Epithelial cell of esophagus (primary cell): ENCODE data around the gene KCNH6.

Experiments
- DNase-seq: peaks from one replicate; pipeline ENCODE4 v3.0.0; 2010; ENCODE audit warnings: low read depth
- H3K4me3 ChIP-seq: 2 replicates; pipeline ENCODE4 v1.5.1; 2011; ENCODE audit warnings: mild to moderate bottlenecking, low read length, control low read depth
- TF ChIP-seq, protein P1 (sequence below): IDR thresholded peaks from 2 replicates; pipeline ENCODE4 v1.5.1; 2011; ENCODE audit warnings: low read depth, mild to moderate bottlenecking, low read length, control low read depth, inconsistent platforms; ENCODE audit not compliant: insufficient read depth; ENCODE audit errors: missing control alignments

KCNH6 gene

DNA sequence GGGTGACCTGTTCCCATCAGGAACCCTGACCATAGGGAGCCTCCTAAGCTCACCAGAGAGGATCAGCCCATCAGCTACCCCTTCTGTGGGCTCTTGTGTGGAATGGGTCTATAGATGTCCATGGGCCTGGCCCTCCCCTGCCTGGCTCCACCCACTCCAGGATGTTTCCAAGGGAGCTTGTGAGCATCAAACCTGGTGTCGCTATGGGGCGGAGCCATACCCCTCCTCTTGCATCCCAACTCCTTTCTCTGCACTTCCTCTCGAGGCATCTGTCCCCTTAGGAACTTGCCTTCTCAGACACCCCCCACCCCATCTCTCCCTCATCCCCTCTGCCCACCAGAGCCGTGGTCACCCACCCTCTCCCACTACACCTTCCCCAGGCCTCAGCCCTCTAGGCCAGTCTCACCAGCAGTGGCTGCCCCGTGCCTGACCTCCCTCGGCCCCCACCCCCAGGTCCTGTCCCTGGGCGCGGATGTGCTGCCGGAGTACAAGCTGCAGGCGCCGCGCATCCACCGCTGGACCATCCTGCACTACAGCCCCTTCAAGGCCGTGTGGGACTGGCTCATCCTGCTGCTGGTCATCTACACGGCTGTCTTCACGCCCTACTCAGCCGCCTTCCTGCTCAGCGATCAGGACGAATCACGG is 10.4 kb downstream of the KCNH6 start:
- no peak overlapping the region for H3K4me3 ChIP-seq
- no peak for DNase-seq
- TF ChIP-seq, protein P1, sequence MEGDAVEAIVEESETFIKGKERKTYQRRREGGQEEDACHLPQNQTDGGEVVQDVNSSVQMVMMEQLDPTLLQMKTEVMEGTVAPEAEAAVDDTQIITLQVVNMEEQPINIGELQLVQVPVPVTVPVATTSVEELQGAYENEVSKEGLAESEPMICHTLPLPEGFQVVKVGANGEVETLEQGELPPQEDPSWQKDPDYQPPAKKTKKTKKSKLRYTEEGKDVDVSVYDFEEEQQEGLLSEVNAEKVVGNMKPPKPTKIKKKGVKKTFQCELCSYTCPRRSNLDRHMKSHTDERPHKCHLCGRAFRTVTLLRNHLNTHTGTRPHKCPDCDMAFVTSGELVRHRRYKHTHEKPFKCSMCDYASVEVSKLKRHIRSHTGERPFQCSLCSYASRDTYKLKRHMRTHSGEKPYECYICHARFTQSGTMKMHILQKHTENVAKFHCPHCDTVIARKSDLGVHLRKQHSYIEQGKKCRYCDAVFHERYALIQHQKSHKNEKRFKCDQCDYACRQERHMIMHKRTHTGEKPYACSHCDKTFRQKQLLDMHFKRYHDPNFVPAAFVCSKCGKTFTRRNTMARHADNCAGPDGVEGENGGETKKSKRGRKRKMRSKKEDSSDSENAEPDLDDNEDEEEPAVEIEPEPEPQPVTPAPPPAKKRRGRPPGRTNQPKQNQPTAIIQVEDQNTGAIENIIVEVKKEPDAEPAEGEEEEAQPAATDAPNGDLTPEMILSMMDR, result no peak

DNA sequence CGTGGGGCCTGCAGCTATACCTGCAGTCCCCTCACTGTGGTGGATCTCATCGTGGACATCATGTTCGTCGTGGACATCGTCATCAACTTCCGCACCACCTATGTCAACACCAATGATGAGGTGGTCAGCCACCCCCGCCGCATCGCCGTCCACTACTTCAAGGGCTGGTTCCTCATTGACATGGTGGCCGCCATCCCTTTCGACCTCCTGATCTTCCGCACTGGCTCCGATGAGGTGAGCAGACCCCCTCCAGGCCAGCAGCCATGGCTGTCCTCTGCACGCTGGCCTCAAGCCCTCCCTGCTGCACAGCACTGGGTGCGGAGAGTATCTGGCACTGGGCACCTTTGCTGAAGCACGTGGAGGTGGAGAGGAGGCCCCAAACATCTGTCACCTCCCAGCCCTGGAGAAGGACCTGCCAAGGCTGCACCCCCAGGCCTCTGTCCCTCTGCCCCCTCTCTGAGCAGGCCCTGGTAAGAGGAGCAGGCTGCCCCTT is 11.0 kb downstream of the KCNH6 start:
- TF ChIP-seq, protein P1, result no peak
- no peak overlapping the region for H3K4me3 ChIP-seq
- no peak for DNase-seq

DNA sequence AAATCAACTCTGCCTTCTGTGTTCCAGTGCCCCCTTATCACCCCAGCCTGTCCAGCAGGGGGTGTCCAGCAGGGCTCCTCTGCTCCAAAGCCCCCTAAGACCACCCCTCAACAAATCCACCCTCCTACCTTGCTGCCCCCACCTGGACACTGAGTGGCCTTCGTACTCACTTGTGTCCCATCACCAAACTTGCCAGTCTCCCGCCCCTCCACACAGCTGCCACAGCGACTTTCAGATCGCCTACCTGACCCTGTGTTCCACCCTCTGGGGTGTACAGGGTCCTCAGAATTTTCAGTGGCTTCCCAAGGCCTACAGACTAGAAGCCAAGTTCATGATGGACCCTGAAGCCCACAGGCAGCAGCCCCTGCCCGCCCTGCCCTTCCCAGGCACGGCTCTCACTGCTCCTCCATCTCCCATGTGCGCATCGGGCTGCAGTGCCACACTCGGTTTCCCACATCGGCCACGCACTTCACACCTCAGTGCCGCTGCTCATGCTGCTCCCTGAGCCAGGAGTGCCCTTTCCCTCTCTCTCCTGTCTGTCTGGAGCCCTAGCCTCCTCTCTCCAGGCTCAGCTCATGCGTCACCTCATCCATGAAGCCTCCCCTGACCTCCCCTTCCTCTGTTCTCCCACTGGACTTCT is 11.8 kb downstream of the KCNH6 start:
- no peak overlapping the region for H3K4me3 ChIP-seq
- DNase-seq, result no peak
- TF ChIP-seq, protein P1, result no peak

DNA sequence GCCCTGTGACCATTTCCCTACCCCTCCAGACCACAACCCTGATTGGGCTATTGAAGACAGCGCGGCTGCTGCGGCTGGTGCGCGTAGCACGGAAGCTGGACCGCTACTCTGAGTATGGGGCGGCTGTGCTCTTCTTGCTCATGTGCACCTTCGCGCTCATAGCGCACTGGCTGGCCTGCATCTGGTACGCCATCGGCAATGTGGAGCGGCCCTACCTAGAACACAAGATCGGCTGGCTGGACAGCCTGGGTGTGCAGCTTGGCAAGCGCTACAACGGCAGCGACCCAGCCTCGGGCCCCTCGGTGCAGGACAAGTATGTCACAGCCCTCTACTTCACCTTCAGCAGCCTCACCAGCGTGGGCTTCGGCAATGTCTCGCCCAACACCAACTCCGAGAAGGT is 12.5 kb downstream of the KCNH6 start:
- no peak for DNase-seq
- TF ChIP-seq, protein P1, result no peak
- H3K4me3 ChIP-seq, result no peak overlapping the region

DNA sequence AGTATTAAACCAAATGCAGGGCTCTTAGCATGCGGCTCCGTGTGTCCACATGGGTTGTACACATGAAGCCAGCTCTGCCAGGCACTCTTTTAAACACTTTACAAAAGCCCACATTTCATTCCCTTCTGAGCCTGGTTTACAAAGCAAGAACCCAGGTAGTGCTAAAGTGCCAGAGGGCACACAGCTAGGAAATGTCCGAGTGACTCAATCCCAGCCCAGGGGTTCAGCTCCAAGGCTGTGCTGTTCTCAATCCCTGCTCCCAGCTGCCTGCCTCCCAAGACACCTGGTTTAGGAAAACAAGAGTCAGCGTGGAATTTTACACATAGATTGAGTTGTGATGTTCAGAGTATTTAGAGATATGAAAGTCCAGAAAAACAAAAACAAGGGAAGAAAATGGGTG is 13.8 kb downstream of the KCNH6 start:
- TF ChIP-seq, protein P1, result no peak
- DNase-seq, result peak; percentile 35
- H3K4me3 ChIP-seq, result no peak overlapping the region

DNA sequence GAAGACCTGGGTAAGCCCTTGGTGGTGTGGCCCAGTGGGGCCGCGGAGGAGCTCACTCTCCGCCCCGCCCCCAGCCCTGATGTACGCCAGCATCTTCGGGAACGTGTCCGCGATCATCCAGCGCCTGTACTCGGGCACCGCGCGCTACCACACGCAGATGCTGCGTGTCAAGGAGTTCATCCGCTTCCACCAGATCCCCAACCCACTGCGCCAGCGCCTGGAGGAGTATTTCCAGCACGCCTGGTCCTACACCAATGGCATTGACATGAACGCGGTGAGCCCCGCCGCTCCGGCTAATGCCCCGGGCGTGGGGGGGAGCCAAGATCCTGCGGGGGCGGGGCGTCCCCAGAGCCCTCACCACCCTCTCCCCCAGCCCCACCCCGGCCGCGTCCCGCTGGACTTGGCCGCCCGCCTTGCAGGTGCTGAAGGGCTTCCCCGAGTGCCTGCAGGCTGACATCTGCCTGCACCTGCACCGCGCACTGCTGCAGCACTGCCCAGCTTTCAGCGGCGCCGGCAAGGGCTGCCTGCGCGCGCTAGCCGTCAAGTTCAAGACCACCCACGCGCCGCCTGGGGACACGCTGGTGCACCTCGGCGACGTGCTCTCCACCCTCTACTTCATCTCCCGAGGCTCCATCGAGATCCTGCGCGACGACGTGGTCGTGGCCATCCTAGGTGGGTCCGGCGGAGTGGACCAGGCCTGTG is 15.0 kb downstream of the KCNH6 start:
- TF ChIP-seq, protein P1, result no peak
- no peak overlapping the region for H3K4me3 ChIP-seq
- DNase-seq, result no peak
